SK-N-SH (cell line): ENCODE data around the gene AHCYL1. TPM values are rescaled to one million over a fixed set of nuclear protein-coding genes. Genes with fewer than 3 reads are reported as not detected.
A peak's percentile ranks its signal among the peaks of the same experiment; 100 is the strongest.

Experiments used
- CTCF ChIA-PET: fragments of 300-600, 350-600 bp; formaldehyde crosslinking; extraction: SDS; loops from one replicate; lab custom pipeline; 2021; lab: Yijun Ruan, JAX
- POLR2A ChIA-PET: fragments of 350-600 bp; sonication (Branson Sonifier 250); formaldehyde crosslinking; extraction: SDS; loops from one replicate; lab custom pipeline; 2020; ENCODE audit warnings: antibody characterized with exemption, inconsistent platforms; lab: Yijun Ruan, JAX
- DNase-seq: peaks from one replicate; pipeline ENCODE4 v3.0.0; 2012
- H2AFZ ChIP-seq: fragments of 200-600 bp; sonication (generic); 2 replicates; pipeline ENCODE4 v1.8.1; 2016; ENCODE audit warnings: antibody characterized with exemption, mild to moderate bottlenecking, low read depth
- H3F3A ChIP-seq: fragments of 200-600 bp; sonication (generic); replicated peaks from 2 replicates; pipeline ENCODE3; 2016; ENCODE audit warnings: antibody characterized with exemption, mild to moderate bottlenecking; ENCODE audit not compliant: insufficient read depth
- H3K27ac ChIP-seq, 2 experiments: fragments of 200-500 bp in 1 of 2; fragments of 200-600 bp in 1 of 2; sonication (Bioruptor generic) in 1 of 2; sonication (generic), shearing (Covaris generic) in 1 of 2; 2 replicates each; pipeline versions ENCODE4 v1.5.1 to v1.6.1; 2014 to 2016; ENCODE audit warnings: low read depth in 2 of 2, inconsistent platforms in 1 of 2, low read length in 1 of 2, mild to moderate bottlenecking in 1 of 2, mixed read lengths in 1 of 2
- H3K27me3 ChIP-seq: fragments of 200-600 bp; sonication (generic), shearing (Covaris generic); 2 replicates; pipeline ENCODE4 v1.6.1; 2016; ENCODE audit warnings: mixed run types; ENCODE audit not compliant: insufficient read depth
- H3K36me3 ChIP-seq, 2 experiments: fragments of 200-500 bp in 1 of 2; fragments of 200-600 bp in 1 of 2; sonication (Bioruptor generic) in 1 of 2; sonication (generic) in 1 of 2; replicated peaks in 1 of 2; 2 replicates each; pipeline versions ENCODE3 to v1.5.1; 2014 to 2016; ENCODE audit warnings: low read length in 1 of 2, mild to moderate bottlenecking in 1 of 2; ENCODE audit not compliant: insufficient read depth in 2 of 2, control insufficient read depth in 1 of 2
- H3K4me1 ChIP-seq, 2 experiments: fragments of 200-500 bp in 1 of 2; fragments of 200-600 bp in 1 of 2; sonication (Bioruptor generic) in 1 of 2; sonication (generic), shearing (Covaris generic) in 1 of 2; 2 replicates each; pipeline versions ENCODE4 v1.5.1 to v1.6.1; 2014 to 2016; ENCODE audit warnings: low read depth in 1 of 2, low read length in 1 of 2, mixed run types in 1 of 2; ENCODE audit not compliant: insufficient read depth in 2 of 2, control insufficient read depth in 1 of 2
- H3K4me2 ChIP-seq: fragments of 200-600 bp; sonication (generic), shearing (Covaris generic); 2 replicates; pipeline ENCODE4 v1.6.1; 2017; ENCODE audit warnings: mixed run types
- H3K4me3 ChIP-seq, 2 experiments: fragments of 200-500 bp in 1 of 2; fragments of 200-600 bp in 1 of 2; sonication (Bioruptor generic) in 1 of 2; sonication (generic), shearing (Covaris generic) in 1 of 2; 2 replicates each; pipeline versions ENCODE4 v1.5.1 to v1.8.1; 2014 to 2016; ENCODE audit warnings: low read depth in 2 of 2, inconsistent platforms in 1 of 2, low read length in 1 of 2, mild to moderate bottlenecking in 1 of 2, mixed read lengths in 1 of 2, moderate library complexity in 1 of 2
- H3K79me2 ChIP-seq: fragments of 200-600 bp; sonication (generic); 2 replicates; pipeline ENCODE4 v1.8.1; 2017; ENCODE audit warnings: mild to moderate bottlenecking; ENCODE audit not compliant: insufficient read depth
- H3K9ac ChIP-seq: fragments of 200-600 bp; sonication (generic); 2 replicates; pipeline ENCODE4 v1.6.1; 2017; ENCODE audit warnings: mixed run types
- H3K9me2 ChIP-seq: fragments of 200-600 bp; sonication (generic); 2 replicates; pipeline ENCODE4 v1.6.1; 2017; ENCODE audit warnings: mixed run types
- H3K9me3 ChIP-seq: fragments of 200-600 bp; sonication (generic); 2 replicates; pipeline ENCODE4 v1.6.1; 2017; ENCODE audit warnings: mixed run types, mild to moderate bottlenecking, moderate library complexity
- H4K20me1 ChIP-seq: fragments of 200-600 bp; sonication (generic); 2 replicates; pipeline ENCODE4 v1.6.1; 2017; ENCODE audit warnings: mild to moderate bottlenecking, mixed run types; ENCODE audit not compliant: insufficient read depth
- CHD2 ChIP-seq: fragments of 150-350 bp; IDR thresholded peaks from 2 replicates; pipeline ENCODE4 v1.6.1; 2018; ENCODE audit warnings: low read length; ENCODE audit not compliant: partially characterized antibody
- FOSL2 ChIP-seq: IDR thresholded peaks from 2 replicates; pipeline ENCODE4 v1.4.0; 2012; ENCODE audit warnings: low read depth, mild to moderate bottlenecking, moderate library complexity, borderline replicate concordance
- FOXJ3 ChIP-seq: sonication (generic); formaldehyde crosslinking; IDR thresholded peaks from 2 replicates; pipeline ENCODE4 v1.5.1; 2020; ENCODE audit warnings: mild to moderate bottlenecking, missing genetic modification reagents
- FOXM1 ChIP-seq: IDR thresholded peaks from 2 replicates; pipeline ENCODE4 v1.4.0; 2012; ENCODE audit warnings: low read depth, mild to moderate bottlenecking
- MAX ChIP-seq: IDR thresholded peaks from 2 replicates; pipeline ENCODE4 v1.4.0; 2012; ENCODE audit warnings: low read depth
- MXI1 ChIP-seq: IDR thresholded peaks from 2 replicates; pipeline ENCODE4 v1.6.1; 2012; ENCODE audit warnings: mild to moderate bottlenecking, low read depth, low read length, improper control_type of control experiment
- NFIC ChIP-seq: IDR thresholded peaks from 2 replicates; pipeline ENCODE4 v1.4.0; 2012; ENCODE audit warnings: borderline replicate concordance
- POLR2AphosphoS5 ChIP-seq: IDR thresholded peaks from 2 replicates; pipeline ENCODE4 v1.6.1; 2012; ENCODE audit warnings: low read depth, low read length
- RXRA ChIP-seq: IDR thresholded peaks from 2 replicates; pipeline ENCODE4 v1.4.0; 2012; ENCODE audit warnings: low read depth, mild to moderate bottlenecking, borderline replicate concordance
- SMC3 ChIP-seq: IDR thresholded peaks from 2 replicates; pipeline ENCODE4 v1.6.1; 2012; ENCODE audit warnings: low read depth, low read length, improper control_type of control experiment
- TCF12 ChIP-seq: IDR thresholded peaks from 2 replicates; pipeline ENCODE4 v1.4.0; 2012
- TEAD4 ChIP-seq: IDR thresholded peaks from 2 replicates; pipeline ENCODE4 v1.4.0; 2012; ENCODE audit warnings: mild to moderate bottlenecking, borderline replicate concordance; ENCODE audit not compliant: insufficient read depth
- WGBS: methylation state at CpG from one replicate; pipeline ENCODE4 v1.1.6; 2017; ENCODE audit warnings: low lambda C conversion rate; 5-methylcytosine and 5-hydroxymethylcytosine counted together
- polyA plus RNA-seq, 3 experiments: library from polyadenylated mRNA; depleted of rRNA; stranded (reverse); fragments of >200 nt; gene quantifications; 2 replicates each; pipeline ENCODE4 v1.2.3, GENCODE V29; 2012
- TF ChIP-seq, protein P1 (sequence below): fragments of 150-350 bp; IDR thresholded peaks from 2 replicates; pipeline ENCODE4 v1.6.1; 2016; ENCODE audit warnings: mild to moderate bottlenecking, low read depth, low read length
- TF ChIP-seq, protein P2 (sequence below): IDR thresholded peaks from 2 replicates; pipeline ENCODE4; 2012
- TF ChIP-seq, protein P3 (sequence below): IDR thresholded peaks from 2 replicates; pipeline ENCODE4 v1.4.0; 2012; ENCODE audit warnings: low read depth, borderline replicate concordance
- TF ChIP-seq, protein P4 (sequence below): IDR thresholded peaks from 2 replicates; pipeline ENCODE4 v1.4.0; 2012; ENCODE audit warnings: low read depth, borderline replicate concordance
- TF ChIP-seq, protein P5 (sequence below): fragments of 150-350 bp; IDR thresholded peaks from 2 replicates; pipeline ENCODE4 v1.6.1; 2017; ENCODE audit warnings: antibody characterized with exemption, low read length, low read depth, borderline replicate concordance

AHCYL1 gene
- polyA plus RNA-seq, 1 of the 3 experiments (the other 2 are of a cell fraction) = 39.7 TPM

GRCh38 chr1:110065841-110066240 lies 81.3 kb downstream of the AHCYL1 start:
- H3K4me1 ChIP-seq = peaks cover 0 to 51% of the 10 kb centered on the region in 2 experiments; a peak in 3 of 4 replicates
- no peak for DNase-seq
- peaks cover 0 to 6% of the 10 kb centered on the region in 2 experiments for H3K36me3 ChIP-seq
- ChIA-PET POLR2A (interaction anchor here (0.8 kb wide), 1 partner anchor 32 kb away, joined by 3 read pairs; no protein-coding TSS in a partner anchor), CTCF (interaction anchor here (0.6 to 42.0 kb wide), 6 partner anchors 12 to 426 kb away, joined by 3 to 1768 read pairs (median 7); partner anchors contain the start of gene UBL4B)
- H3K9ac ChIP-seq = no peak overlapping the region
- H3K79me2 ChIP-seq = no peaks in the 10 kb centered on the region
- H3K27ac ChIP-seq = peak overlapping the region in 1 of 2 experiments; percentile 34; a peak in 1 of 4 replicates
- H3K9me2 ChIP-seq = no peaks in the 10 kb centered on the region
- 83% methylated on average over 3 of the region's 5 CpGs for WGBS
- H3F3A ChIP-seq = no peaks in the 10 kb centered on the region
- H2AFZ ChIP-seq = no peak overlapping the region
- H3K4me2 ChIP-seq = no peak overlapping the region
- H3K4me3 ChIP-seq = no peak overlapping the region
- no peaks in the 10 kb centered on the region for H4K20me1 ChIP-seq
- TF ChIP-seq TEAD4 (no peak), CHD2 (no peak), TCF12 (peak; percentile 47; the same call in 1 of the 2 replicates), FOSL2 (peak; percentile 55; the same call in 1 of the 2 replicates), FOXM1 (no peak), NFIC (peak; percentile 73)
- TF ChIP-seq, protein P1, sequence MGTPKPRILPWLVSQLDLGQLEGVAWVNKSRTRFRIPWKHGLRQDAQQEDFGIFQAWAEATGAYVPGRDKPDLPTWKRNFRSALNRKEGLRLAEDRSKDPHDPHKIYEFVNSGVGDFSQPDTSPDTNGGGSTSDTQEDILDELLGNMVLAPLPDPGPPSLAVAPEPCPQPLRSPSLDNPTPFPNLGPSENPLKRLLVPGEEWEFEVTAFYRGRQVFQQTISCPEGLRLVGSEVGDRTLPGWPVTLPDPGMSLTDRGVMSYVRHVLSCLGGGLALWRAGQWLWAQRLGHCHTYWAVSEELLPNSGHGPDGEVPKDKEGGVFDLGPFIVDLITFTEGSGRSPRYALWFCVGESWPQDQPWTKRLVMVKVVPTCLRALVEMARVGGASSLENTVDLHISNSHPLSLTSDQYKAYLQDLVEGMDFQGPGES = no peak
- TF ChIP-seq, protein P2, sequence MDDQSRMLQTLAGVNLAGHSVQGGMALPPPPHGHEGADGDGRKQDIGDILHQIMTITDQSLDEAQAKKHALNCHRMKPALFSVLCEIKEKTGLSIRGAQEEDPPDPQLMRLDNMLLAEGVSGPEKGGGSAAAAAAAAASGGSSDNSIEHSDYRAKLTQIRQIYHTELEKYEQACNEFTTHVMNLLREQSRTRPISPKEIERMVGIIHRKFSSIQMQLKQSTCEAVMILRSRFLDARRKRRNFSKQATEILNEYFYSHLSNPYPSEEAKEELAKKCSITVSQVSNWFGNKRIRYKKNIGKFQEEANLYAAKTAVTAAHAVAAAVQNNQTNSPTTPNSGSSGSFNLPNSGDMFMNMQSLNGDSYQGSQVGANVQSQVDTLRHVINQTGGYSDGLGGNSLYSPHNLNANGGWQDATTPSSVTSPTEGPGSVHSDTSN = 0 out of 2 replicates have a peak, but pooled peaks have one; percentile 10
- H3K27me3 ChIP-seq = no peaks in the 10 kb centered on the region; the same call in 1 of the 2 replicates
- H3K9me3 ChIP-seq = no peaks in the 10 kb centered on the region

GRCh38 chr1:110067479-110067892 lies 82.9 kb downstream of the AHCYL1 start:
- no peaks in the 10 kb centered on the region for H3K36me3 ChIP-seq
- H3K27ac ChIP-seq = no peak overlapping the region
- DNase-seq = no peak
- CTCF ChIA-PET = interaction anchor here (1.3 to 42.0 kb wide), 2 partner anchors 14 to 33 kb away, joined by 4 to 1768 read pairs; partner anchors contain the start of gene UBL4B
- H3K4me1 ChIP-seq = peaks cover 0 to 35% of the 10 kb centered on the region in 2 experiments; a peak in 3 of 4 replicates
- no peaks in the 10 kb centered on the region for H3F3A ChIP-seq
- no peaks in the 10 kb centered on the region for H3K9me2 ChIP-seq
- no peak overlapping the region for H3K9ac ChIP-seq
- POLR2A ChIA-PET = no interaction called here
- no peak overlapping the region for H3K4me2 ChIP-seq
- no peak for TF ChIP-seq MXI1
- no peak for TF ChIP-seq FOSL2
- TF ChIP-seq SMC3 = no peak
- TF ChIP-seq, protein P3, sequence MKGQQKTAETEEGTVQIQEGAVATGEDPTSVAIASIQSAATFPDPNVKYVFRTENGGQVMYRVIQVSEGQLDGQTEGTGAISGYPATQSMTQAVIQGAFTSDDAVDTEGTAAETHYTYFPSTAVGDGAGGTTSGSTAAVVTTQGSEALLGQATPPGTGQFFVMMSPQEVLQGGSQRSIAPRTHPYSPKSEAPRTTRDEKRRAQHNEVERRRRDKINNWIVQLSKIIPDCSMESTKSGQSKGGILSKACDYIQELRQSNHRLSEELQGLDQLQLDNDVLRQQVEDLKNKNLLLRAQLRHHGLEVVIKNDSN = no peak
- TF ChIP-seq FOXJ3 = no peak
- no peak for TF ChIP-seq TCF12
- TF ChIP-seq, protein P4, sequence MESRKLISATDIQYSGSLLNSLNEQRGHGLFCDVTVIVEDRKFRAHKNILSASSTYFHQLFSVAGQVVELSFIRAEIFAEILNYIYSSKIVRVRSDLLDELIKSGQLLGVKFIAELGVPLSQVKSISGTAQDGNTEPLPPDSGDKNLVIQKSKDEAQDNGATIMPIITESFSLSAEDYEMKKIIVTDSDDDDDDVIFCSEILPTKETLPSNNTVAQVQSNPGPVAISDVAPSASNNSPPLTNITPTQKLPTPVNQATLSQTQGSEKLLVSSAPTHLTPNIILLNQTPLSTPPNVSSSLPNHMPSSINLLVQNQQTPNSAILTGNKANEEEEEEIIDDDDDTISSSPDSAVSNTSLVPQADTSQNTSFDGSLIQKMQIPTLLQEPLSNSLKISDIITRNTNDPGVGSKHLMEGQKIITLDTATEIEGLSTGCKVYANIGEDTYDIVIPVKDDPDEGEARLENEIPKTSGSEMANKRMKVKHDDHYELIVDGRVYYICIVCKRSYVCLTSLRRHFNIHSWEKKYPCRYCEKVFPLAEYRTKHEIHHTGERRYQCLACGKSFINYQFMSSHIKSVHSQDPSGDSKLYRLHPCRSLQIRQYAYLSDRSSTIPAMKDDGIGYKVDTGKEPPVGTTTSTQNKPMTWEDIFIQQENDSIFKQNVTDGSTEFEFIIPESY = no peak
- no peak for TF ChIP-seq RXRA
- TF ChIP-seq, protein P2 = no peak
- TF ChIP-seq, protein P5, sequence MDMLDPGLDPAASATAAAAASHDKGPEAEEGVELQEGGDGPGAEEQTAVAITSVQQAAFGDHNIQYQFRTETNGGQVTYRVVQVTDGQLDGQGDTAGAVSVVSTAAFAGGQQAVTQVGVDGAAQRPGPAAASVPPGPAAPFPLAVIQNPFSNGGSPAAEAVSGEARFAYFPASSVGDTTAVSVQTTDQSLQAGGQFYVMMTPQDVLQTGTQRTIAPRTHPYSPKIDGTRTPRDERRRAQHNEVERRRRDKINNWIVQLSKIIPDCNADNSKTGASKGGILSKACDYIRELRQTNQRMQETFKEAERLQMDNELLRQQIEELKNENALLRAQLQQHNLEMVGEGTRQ = no peak
- TF ChIP-seq MAX = no peak
- no peak for TF ChIP-seq POLR2AphosphoS5
- TF ChIP-seq, all 33 proteins: peak for 0
- Histone ChIP-seq H4K20me1 (no peaks in the 10 kb centered on the region), H2AFZ (no peak overlapping the region), H3K9me3 (no peaks in the 10 kb centered on the region), H3K4me3 (no peak overlapping the region), H3K27me3 (no peaks in the 10 kb centered on the region; the same call in 1 of the 2 replicates), H3K79me2 (no peaks in the 10 kb centered on the region)
- 95% methylated on average over 11 of the region's 23 CpGs for WGBS
